G401.6 (cell line): ENCODE data around the gene NUAK1.

Source experiments
- FAIRE-seq: peaks from 2 replicates; lab custom pipeline; 2012; peaks lifted over from hg19 to GRCh38; lab: Jason Lieb, UNC

Gene NUAK1

GRCh38 chr12:106130474-106131113 lies 8.2 kb downstream of the NUAK1 start:
- no peak for FAIRE-seq

DNA sequence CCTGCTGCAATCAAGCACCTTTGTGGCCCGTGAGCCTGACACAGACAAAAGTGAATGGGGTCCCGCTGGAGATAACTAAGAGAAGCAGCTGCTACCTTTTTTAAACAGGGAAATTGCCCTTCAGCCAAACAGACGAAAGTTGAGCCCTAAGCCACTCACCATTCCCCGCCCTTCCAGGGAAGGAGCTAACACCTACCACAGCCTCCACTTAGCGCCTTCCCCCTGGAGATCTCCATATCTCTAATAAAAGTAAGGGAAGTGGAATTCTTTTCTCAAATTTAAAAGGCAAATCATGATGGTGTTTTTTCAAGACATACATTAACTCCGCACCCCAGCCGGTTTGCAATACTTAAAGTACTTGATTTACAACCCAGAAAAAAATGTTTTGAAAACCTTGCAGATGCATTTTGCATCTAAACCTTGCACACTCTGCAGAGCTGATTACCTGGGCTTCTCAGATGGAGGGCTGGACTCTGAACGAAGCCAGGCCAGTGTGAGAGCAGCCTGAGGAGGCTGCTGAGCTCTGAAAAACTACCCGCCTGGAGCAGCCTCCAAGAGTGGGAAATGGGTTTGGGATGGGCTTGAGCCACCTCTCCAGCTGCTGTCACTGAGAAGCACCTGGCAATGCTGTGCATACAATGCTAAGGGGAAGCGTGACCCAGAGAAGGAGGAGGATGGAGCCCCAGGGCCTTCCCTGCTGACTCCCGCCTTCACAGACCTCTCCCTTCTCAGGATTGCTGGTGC lies 10.0 kb downstream of the NUAK1 start:
- no peak for FAIRE-seq

GRCh38 chr12:106127338-106128126 lies 11.2 kb downstream of the NUAK1 start:
- FAIRE-seq, result no peak

GRCh38 chr12:106126441-106127337 lies 12.1 kb downstream of the NUAK1 start:
- peak; percentile 72 for FAIRE-seq

DNA sequence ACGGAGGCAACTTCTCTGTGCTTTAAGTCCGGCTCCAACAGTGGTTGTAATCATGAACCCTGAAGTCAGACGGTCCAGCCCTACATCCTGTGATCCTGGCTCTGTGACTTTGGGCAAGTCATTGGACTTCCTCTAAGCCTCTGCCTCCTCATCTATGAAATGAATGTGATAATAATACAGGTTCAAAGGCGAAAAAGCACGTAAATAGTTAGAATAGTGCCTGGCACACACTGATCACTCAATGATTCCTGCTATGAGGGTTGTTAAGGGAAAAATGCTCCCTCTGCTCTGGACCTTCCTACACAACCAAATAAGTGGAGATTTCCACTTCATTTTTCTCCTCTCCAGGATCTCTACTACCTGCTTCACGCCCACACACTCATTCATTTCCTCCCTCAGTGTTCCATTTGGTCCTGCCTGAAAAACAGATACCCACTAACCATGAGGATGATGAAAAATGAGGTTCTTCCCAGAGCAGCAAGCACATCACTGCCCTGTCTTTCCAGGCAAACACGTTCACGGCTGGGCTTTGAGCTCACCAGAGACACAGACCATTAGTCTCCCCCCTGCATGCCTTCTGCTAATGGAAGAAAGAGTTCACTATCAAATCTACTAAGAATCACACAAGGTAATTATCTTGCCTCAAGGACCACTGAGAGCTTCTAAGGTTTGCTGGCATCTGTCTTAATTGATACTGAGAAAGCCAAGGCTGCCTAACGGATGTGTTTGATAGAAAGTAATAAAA lies 13.2 kb downstream of the NUAK1 start:
- peak; percentile 33 for FAIRE-seq

DNA sequence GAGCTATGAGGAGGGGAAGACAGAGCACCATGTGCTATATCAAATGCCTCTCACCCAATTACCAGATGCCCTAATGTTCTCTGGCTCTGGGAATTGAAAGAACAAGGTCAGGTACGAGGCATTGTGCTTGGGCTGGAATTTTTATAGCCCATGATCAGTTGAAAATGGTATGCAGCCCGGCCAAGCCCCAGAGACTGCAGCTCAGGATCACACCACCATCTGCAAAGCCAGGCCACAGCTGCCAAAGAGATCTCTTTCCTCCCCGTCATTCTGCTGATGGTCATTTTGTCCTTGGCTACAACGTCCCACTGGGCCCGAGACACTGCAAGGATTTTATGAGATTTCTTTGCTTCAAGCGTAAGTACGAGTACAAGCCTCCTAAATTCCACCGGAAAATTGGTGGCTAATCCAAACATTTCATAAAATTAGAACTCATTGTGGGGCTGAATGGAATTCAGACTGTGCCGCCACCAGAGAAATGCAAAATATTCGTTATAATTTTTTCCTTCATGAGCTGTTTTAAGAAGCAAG lies 15.1 kb downstream of the NUAK1 start:
- peak; percentile 51 for FAIRE-seq

DNA sequence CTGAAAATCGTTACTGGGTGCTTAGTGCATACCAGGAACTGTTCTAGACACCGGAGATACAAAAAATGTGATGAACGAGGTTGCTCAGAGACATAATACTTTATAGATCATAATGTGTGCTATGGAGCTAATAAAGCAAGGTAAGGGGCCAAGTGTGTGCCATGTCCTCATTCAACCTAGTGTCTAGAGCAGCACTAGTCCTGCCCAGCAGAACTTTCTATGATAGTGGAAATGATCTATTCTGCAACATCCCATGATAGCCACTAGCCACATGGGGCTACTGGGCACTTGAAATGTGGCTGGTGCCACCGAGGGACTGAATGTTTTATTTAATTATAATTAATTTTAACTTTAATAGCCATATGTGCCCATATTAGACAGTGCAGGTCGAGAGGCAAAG lies 15.6 kb downstream of the NUAK1 start:
- FAIRE-seq, result no peak

GRCh38 chr12:106122004-106122403 lies 16.8 kb downstream of the NUAK1 start:
- no peak for FAIRE-seq

GRCh38 chr12:106120519-106121105 lies 18.1 kb downstream of the NUAK1 start:
- FAIRE-seq, result no peak

DNA sequence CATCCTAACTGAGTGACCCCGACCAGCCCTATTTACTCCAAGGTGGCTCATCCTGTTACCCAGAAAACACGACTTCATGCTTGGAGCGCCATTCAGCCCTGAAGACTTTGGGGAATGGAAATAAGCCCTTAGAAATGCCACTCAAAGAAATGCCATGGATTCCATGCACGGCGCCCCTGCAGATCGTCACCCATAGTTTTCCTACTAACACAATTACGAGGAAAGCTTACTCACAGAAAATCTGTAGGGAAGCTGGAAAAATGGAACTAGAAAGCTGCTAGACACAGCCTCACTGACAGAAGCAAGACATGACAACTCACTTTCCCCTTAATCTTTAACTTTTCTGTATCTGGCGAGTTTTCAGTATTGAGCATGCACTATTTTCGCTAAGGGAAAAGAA lies 19.5 kb downstream of the NUAK1 start:
- FAIRE-seq, result no peak

DNA sequence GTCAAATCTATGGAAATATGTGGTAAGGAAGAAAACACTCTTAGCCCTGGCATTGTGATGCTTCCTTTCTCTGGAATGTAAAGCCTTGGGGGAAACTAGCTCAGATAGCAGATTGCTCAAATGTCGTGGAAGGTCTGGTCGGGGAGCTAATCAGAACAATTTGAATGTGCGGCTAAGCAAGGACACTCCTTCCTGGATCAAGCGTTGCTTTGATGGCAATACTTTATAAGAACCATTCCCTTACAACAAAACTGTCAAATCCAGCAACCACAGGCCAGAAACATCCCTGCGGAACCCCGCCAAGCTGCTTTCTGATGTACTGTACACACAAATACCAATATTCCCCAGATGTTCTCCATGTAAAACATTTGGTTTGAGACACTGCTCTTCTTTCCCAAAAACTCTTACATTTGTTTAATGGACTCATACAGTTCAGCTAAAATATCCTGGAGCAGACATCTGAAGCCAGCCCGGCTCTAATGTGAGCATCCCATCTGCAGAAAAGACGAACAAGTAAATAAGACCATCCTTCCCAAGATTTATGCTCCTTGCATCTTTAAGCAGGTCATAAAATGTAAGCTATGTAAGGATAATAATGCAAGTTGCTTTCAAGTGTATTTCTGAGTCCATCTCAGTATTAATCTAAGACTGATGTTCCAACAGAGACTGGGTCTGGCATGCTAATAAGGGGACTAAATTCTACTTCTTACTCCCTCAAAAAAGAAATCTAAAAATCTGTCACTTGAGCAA lies 20.2 kb downstream of the NUAK1 start:
- FAIRE-seq, result no peak

GRCh38 chr12:106115440-106115839 lies 23.3 kb downstream of the NUAK1 start:
- no peak for FAIRE-seq

- FAIRE-seq, result no peak
Observed at GRCh38 chr12:106114447-106115068, 24.2 kb downstream of the NUAK1 start.

- no peak for FAIRE-seq
Observed at GRCh38 chr12:106113824-106114446, 24.8 kb downstream of the NUAK1 start.

GRCh38 chr12:106113446-106113823 lies 25.3 kb downstream of the NUAK1 start:
- no peak for FAIRE-seq

- FAIRE-seq, result no peak
Observed at GRCh38 chr12:106113042-106113441, 25.7 kb downstream of the NUAK1 start.

GRCh38 chr12:106112145-106112821 lies 26.5 kb downstream of the NUAK1 start:
- no peak for FAIRE-seq

- no peak for FAIRE-seq
Observed at GRCh38 chr12:106110626-106111300, 28.0 kb downstream of the NUAK1 start.
